Panc1 (cell line): ENCODE measurements around the gene RPRD1A.

Source experiments
- SIN3A ChIP-seq: IDR thresholded peaks from 2 replicates; pipeline ENCODE4 v1.6.1; 2012; ENCODE audit warnings: low read depth, mild to moderate bottlenecking, low read length, moderate library complexity, borderline replicate concordance; ENCODE audit not compliant: insufficient read depth
- TF ChIP-seq, protein P1 (sequence below): fragments of 450-650 bp; IDR thresholded peaks from 2 replicates; pipeline ENCODE4 v1.5.1; 2017; ENCODE audit warnings: mild to moderate bottlenecking

DNA sequence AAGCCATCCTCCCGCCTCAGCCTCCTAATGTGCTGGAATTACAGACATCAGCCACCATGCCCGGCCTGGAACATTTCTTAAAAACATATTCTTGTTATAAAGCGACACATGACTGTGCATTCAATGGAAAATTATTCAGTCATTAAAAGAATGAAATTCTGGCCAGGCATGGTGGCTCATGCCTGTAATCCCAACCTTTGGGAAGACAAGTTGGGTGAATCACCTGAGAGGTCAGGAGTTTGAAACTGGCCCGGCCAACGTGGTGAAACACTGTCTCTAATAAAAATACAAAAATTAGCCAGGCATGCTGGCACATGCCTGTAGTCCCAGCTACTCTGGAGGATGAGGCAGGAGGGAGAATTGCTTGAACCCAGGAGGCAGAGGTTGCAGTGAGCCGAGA, 21.6 kb upstream of the RPRD1A start:
- TF ChIP-seq, protein P1, sequence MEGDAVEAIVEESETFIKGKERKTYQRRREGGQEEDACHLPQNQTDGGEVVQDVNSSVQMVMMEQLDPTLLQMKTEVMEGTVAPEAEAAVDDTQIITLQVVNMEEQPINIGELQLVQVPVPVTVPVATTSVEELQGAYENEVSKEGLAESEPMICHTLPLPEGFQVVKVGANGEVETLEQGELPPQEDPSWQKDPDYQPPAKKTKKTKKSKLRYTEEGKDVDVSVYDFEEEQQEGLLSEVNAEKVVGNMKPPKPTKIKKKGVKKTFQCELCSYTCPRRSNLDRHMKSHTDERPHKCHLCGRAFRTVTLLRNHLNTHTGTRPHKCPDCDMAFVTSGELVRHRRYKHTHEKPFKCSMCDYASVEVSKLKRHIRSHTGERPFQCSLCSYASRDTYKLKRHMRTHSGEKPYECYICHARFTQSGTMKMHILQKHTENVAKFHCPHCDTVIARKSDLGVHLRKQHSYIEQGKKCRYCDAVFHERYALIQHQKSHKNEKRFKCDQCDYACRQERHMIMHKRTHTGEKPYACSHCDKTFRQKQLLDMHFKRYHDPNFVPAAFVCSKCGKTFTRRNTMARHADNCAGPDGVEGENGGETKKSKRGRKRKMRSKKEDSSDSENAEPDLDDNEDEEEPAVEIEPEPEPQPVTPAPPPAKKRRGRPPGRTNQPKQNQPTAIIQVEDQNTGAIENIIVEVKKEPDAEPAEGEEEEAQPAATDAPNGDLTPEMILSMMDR: no peak
- no peak for TF ChIP-seq SIN3A
